ENCODE data around the gene CHAD.
"Not testable (repeated sequence)": the region's sequence is repeated elsewhere in the genome, so short reads cannot be mapped to it uniquely, and the experiment has no call there.

CHAD gene

DNA sequence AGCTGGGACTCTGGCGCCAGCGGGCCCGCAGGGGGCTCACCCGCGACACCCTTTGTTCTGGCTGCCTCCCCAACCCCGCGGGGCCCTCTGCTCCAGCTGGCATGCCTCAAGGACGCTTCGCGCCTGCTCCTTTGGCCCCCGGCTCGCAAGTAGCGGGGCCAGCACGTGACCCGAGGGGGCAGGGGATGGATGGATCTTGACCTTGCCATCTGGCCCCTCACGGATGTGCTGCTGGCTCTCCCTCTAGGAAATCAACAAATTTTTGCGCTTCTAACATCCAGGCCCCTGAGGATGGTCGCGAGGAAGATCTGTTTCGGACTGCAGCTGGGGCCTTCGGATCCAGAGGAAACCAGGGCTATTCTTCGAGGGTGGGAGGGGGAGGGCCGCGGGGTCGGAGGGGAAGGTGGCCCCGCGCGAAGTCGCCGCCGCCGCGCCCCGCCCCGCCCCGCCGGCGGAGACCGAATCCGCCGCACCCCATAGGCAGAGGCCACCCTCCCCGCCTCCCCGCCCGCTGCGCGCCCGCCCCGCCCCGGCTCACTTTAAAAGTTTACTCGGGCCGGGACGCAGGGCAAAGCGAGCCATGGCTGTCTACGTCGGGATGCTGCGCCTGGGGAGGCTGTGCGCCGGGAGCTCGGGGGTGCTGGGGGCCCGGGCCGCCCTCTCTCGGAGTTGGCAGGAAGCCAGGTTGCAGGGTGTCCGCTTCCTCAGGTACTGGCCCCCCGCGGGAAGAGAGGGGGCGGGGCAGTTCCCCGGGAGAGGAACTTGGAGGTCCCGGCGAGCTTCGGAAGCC, 42.8 kb downstream of the CHAD start, which contains the start of gene ACSF2:
Gene ACSF2, plus strand, starts transcription at position 537 of the 790 bp plus-strand sequence. Its CDS starts 44 bp downstream, at position 581.
- peak; percentile 67 for DNase-seq

DNA sequence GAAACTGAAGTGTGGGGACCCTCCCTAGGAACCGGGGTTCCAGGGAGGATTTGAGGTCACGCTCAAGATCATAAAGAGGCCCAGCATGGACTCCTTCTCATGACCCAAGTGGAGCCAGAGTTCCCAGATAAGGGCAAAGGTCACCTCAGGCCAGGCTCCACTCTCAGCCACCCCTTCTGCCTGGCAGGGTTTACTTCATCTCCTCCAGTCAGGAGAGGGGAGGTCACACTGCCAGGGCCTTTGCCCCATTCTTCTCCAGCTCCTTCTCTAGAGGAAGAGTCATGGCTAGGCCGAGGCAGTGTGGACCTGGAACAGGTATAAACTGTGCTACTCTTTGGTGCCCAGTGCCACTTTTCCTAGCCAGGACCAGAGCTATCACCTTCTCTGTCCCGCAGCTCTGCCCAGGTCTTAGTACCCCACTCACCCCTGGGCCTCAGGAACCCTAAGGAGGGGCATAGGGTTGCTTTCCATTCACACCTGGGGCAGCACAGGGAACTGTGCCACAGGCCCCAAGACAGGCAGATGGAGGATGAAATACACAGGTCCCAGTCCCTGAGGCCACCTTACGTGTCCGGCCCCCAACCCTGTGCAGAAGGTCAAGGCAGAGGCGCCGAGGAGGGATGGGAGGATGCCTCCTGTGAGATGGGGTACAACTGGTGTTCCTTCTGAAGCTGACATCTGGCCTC, 43.5 kb downstream of the CHAD start:
- no peak for DNase-seq

DNA sequence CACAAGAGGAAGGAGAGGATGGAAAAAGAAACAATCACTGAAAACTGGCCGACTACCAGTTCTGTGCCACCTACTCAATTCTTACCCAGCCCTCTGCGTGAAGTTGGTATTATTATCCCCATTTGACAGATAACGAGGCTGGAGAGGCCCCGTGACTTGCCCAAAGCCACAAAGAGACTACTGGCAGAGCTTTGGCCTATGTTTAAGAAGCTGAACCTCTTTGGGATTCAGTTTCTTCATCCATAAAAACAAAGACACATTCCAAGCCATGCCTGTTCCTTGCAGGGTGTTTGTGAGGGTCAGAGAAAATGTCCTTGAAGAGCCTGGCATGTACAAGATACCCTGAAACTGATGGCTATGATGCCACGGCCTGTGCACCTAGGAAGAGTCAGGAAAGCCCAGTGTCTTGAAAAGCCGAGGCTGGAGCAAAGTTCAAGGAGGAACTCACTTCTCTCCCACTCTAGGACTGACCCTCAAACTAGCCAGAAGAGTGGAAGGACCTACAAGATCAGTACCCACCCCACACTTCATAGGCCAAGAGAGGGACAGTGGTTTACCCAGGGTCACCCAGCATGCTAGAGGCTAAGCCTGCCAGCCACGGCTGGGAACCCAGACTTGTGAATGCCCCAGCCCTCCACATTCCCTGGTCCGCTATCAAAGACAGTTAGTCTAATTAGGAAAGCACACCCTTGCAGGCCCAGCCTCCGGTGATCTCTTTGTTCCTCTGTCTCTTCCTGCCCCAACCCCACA, 44.3 kb downstream of the CHAD start:
- DNase-seq: no peak

DNA sequence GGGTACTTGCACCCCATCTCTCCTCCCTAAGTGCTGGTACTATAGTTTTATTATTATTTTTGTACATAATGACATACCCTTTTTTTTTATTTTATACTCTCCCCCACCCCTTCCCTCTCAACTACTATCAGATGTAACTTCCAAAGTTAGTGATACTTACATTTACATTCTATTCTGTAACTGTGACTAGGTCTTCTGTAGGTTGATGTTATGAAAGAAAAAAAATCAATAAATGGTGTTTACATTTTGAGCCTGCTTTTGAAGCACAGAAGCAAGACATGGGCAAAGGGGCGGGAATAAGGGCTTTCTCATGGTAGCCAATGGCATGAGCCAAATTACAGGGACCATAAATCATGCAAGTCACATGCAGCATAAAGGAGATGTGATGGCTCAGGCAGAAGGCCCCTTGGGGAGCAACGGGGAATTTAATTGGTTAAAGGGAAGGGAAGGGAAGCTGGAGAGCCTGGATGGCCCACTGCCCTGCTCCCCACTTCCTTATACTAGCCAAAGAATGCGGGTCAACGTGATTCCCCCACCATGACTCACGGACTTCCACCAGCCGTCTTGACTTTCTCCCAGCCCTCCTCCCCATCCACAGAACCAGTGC, 45.0 kb downstream of the CHAD start:
- DNase-seq: no peak

DNA sequence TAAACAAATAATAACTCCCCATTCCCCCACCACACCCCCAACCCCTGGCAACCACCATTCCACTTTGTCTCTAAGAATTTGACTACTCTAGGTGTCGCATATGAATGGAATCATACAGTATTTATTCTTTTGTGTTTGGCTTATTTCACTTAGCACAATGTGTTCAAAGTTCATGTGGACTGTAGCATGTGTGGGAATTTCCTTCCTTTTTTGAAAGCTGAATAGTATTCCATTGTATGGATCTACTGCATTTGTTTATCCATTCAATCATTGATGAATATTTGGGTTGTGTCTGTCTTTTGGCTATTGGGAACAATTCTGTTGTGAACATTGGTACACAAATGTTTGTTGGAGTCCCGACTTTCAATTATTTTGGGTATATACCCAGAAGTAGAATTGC, 45.9 kb downstream of the CHAD start:
- no peak for DNase-seq

DNA sequence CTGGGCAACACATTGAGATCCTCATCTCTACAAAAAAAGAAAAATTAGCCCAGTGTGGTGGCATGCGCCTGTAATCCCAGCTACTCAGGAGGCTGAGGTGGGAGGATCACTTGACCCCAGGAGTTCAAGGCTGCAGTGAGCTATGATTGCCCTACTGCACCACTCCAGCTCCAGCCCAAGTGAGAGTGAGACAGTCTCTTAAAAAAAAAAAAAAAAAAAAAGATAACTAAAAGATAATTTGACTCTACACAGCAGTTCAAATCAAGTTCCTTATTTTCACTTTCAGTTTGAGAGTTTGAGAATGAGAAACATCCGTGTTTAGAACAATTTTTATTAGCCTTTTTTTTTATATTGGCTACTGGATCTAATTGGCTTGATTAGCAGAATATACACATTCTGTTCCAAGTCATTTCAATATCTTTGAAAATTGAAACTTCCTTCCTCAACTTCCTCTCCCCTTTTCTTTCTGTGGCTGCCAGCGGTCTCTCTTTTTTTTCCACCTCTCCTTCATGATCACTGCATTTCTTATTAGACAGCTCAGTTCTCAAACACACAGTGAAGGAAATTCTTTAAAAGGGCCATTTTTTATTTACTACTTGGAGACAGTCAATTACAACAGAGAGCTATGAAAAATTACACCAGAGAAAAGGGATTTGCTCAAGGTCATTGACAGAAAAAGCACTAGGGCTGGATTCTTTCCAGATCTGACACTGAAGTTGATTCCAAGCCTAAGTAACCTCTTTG, 47.2 kb downstream of the CHAD start:
- no peak for DNase-seq

DNA sequence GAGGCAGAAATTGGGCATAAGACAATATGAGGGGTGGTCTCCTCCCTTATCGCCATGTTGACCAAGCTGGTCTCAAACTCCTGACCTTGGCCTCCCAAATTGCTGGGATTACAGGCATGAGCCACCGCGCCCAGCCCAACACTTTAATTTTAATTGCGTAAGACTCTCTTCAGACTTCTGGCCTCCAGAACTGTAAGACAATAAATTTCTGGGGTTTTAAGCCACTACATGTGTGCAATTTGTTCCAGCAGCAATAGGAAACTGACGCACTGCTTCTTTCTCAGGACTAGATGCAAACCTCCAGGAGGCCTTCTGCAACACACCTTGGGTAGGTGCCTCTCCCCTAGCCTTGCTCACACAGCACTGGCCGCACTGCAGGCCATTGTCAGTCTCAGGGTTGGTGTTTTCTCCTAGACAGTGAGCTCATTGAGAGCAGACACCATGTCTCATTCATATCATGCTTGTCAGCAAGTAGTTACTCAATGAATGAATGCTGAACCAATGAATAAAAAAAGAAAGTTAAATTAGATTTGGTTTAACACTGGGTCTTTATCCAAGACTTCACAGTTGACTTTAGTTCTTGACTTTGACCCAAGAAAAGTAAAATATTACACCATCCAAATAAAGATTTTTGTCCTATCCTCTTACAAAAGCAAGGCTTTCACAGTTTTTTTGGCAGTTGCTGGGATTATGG, 48.1 kb downstream of the CHAD start:
- DNase-seq: no peak

GRCh38 chr17:50419577-50419976, 49.1 kb downstream of the CHAD start:
- DNase-seq: not testable (repeated sequence)

GRCh38 chr17:50414808-50415207, 53.9 kb downstream of the CHAD start:
- DNase-seq: no peak

Data from stimulated activated CD4-positive, alpha-beta T cell treated with anti-CD3 and anti-CD28 coated beads, Interleukin-4, amount 100 ng/mL, for 24 hours (primary cell).